Prostate gland (tissue), 2 donors: ENCODE measurements around the gene HOXA4. TPM values are rescaled to one million over a fixed set of nuclear protein-coding genes. Genes with fewer than 3 reads are reported as not detected.

ENCODE experiments used
- DNase-seq: peaks from one replicate; pipeline ENCODE4 v3.0.0-alpha.2; 2019; ENCODE audit warnings: low spot score
- H3K27ac ChIP-seq, 2 donors: fragments of 200-600 bp; sonication (generic); 2 replicates each; pipeline ENCODE4 v1.5.1; 2017 to 2019
- H3K27me3 ChIP-seq: fragments of 200-600 bp; sonication (generic); replicated peaks from 2 replicates; pipeline ENCODE4 v1.5.1; 2019; ENCODE audit not compliant: insufficient read depth
- H3K36me3 ChIP-seq, 2 donors: fragments of 200-600 bp; sonication (generic); 1 replicate in 1 of 2; 2 replicates in 1 of 2; pipeline versions ENCODE4 v1.5.1 to v1.8.1; 2017 to 2019
- H3K4me1 ChIP-seq: fragments of 200-600 bp; sonication (generic); replicated peaks from 2 replicates; pipeline ENCODE4 v1.5.1; 2019
- H3K4me3 ChIP-seq, 2 donors: fragments of 200-600 bp; sonication (generic); 2 replicates each; pipeline ENCODE4 v1.5.1; 2017 to 2019
- H3K9me3 ChIP-seq: fragments of 200-600 bp; sonication (generic); 2 replicates; pipeline ENCODE4 v1.5.1; 2017
- POLR2A ChIP-seq: fragments of 450-650 bp; IDR thresholded peaks from one replicate; pipeline ENCODE4 v1.6.1; 2016; ENCODE audit warnings: antibody characterized with exemption, mild to moderate bottlenecking
- POLR2AphosphoS5 ChIP-seq: sonication (generic); formaldehyde crosslinking; IDR thresholded peaks from one replicate; pipeline ENCODE4 v1.6.1; 2017; ENCODE audit warnings: antibody characterized with exemption
- WGBS: methylation state at CpG from one replicate; pipeline ENCODE4 v1.1.5; 2018; 5-methylcytosine and 5-hydroxymethylcytosine counted together
- intact Hi-C: fragments of 100-400 bp; cut with DNase I; formaldehyde crosslinking; loops from one replicate; pipeline ENCODE4 v1.14.2; 2022
- total RNA-seq, 2 donors: library from RNA; depleted of rRNA; stranded (reverse); fragments of >200 nt; gene quantifications; one replicate each; pipeline ENCODE4 v1.1.0, GENCODE V29; 2016
- TF ChIP-seq, protein P1 (sequence below), 4 experiments: fragments of 200-600 bp in 2 of 4; fragments of 450-650 bp in 2 of 4; sonication (generic) in 2 of 4; IDR thresholded peaks; 1 replicate in 3 of 4; 2 replicates in 1 of 4; pipeline ENCODE4 v1.5.1; 2016 to 2019; ENCODE audit warnings: antibody characterized with exemption in 4 of 4, mild to moderate bottlenecking in 2 of 4, moderate library complexity in 2 of 4

Gene HOXA4
- total RNA-seq, 2 donors from 2014 or later = 1.4 to 1.8 TPM

DNA sequence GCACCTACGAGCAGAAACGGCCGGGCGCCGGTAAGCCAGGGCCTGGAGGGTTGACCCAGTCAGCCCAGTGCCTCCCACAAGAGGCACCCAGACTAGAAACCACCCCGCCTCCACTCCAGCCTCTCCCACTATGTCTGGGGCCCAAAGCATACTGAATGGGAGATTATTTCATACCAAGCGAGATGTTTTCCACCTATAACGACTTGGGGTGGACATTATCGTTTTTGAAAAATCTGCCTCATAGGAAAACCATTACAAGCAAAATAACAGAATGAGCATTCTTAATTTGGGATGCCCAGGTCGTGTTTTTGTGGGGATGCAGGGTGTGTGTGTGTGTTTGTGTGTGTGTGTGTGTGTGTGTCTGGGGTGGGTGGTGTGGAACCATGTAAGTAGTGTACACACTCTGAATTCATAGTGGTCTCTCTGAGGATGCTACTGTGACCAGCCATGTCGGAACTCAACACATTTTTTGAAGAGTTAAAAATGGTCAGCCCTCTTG lies 15.4 kb upstream of the HOXA4 start:
- no peaks in the 10 kb centered on the region for H3K27me3 ChIP-seq
- intact Hi-C loops = no loop called here
- WGBS = 92% methylated on average over 11 of the region's 11 CpGs

DNA sequence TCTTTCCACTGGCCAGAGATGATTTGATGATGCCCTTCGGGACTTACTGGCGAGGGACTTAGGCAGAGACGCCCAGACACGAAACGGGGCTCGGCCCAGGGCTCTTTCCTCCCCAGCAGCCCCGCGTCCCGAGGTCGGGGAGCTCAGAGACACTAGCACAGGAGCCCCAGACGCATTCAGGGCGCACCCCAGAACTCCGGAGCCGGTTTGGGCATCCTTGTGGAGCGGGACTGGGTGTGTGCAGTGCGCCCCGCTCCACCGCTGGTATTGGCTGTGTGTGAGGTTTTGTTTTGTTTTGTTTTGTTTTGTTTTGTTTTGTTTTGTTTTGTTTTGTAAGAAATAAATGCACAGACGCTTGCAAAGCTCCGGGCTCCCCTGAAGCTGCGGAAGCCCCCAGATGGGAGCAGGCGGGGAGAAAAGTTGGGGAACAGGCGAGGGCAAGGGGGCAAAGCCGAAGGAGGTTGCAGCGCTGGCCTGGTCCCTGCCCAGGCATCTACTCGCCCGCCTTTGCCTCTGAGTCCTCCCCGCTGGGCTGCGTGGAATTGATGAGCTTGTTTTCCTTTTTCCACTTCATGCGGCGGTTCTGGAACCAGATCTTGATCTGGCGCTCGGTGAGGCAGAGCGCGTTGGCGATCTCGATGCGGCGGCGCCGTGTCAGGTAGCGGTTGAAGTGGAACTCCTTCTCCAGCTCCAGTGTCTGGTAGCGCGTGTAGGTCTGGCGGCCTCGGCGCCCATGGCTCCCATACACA lies 14.8 kb upstream of the HOXA4 start:
- peak overlapping the region in 1 of 2 donors; percentile 2 for H3K4me3 ChIP-seq
- 84% methylated on average over 47 of the region's 47 CpGs for WGBS
- intact Hi-C loops = no loop called here
- DNase-seq = no peak
- TF ChIP-seq POLR2A = no peak
- peak overlapping the region in 1 of 2 donors; percentile 39 for H3K27ac ChIP-seq
- H3K27me3 ChIP-seq = no peaks in the 10 kb centered on the region
- H3K36me3 ChIP-seq = no peaks in the 10 kb centered on the region
- H3K4me1 ChIP-seq = peaks cover 4% of the 10 kb centered on the region
- no peaks in the 10 kb centered on the region for H3K9me3 ChIP-seq

More for the DNA sequence above, 15.4 kb upstream of the HOXA4 start:
- Histone ChIP-seq H3K4me3 (no peak overlapping the region), H3K27ac (no peak overlapping the region), H3K9me3 (no peaks in the 10 kb centered on the region), H3K36me3 (no peaks in the 10 kb centered on the region), H3K4me1 (peaks cover 4% of the 10 kb centered on the region)
- no peak for DNase-seq
- TF ChIP-seq, protein P1, sequence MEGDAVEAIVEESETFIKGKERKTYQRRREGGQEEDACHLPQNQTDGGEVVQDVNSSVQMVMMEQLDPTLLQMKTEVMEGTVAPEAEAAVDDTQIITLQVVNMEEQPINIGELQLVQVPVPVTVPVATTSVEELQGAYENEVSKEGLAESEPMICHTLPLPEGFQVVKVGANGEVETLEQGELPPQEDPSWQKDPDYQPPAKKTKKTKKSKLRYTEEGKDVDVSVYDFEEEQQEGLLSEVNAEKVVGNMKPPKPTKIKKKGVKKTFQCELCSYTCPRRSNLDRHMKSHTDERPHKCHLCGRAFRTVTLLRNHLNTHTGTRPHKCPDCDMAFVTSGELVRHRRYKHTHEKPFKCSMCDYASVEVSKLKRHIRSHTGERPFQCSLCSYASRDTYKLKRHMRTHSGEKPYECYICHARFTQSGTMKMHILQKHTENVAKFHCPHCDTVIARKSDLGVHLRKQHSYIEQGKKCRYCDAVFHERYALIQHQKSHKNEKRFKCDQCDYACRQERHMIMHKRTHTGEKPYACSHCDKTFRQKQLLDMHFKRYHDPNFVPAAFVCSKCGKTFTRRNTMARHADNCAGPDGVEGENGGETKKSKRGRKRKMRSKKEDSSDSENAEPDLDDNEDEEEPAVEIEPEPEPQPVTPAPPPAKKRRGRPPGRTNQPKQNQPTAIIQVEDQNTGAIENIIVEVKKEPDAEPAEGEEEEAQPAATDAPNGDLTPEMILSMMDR (IDR thresholded peaks at IDR 0.05) = no peak
- TF ChIP-seq POLR2AphosphoS5 (no peak), POLR2A (no peak)

DNA sequence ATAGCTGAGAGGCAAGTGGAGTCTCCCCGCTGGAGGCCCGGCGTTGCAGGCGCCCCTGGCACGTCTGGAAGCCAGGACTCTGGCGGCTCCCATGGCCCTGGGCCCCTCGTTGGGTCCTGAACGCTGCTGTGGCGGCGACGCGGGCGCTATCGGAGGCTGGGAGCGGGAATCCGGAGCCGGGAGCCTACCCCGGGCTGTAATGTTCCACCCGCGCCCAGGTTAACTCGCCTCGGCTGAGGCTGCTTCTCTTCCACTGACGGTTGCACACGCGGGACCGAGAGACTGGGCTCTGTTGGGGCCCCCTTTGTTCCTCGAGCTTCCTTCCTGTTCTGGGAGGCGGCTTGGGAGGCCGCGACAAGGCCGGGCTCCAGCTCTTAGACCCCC lies 14.2 kb upstream of the HOXA4 start:
- intact Hi-C loops = no loop called here
- Histone ChIP-seq H3K36me3 (no peaks in the 10 kb centered on the region), H3K9me3 (no peaks in the 10 kb centered on the region), H3K27ac (peak overlapping the region in 1 of 2 donors; percentile 39), H3K27me3 (no peaks in the 10 kb centered on the region), H3K4me1 (peaks cover 4% of the 10 kb centered on the region), H3K4me3 (peak overlapping the region in 1 of 2 donors; percentile 2)
- TF ChIP-seq POLR2AphosphoS5 (no peak), POLR2A (no peak)
- TF ChIP-seq, protein P1 (IDR thresholded peaks at IDR 0.05) = no peak
- no peak for DNase-seq
- WGBS = 84% methylated on average over 31 of the region's 31 CpGs

DNA sequence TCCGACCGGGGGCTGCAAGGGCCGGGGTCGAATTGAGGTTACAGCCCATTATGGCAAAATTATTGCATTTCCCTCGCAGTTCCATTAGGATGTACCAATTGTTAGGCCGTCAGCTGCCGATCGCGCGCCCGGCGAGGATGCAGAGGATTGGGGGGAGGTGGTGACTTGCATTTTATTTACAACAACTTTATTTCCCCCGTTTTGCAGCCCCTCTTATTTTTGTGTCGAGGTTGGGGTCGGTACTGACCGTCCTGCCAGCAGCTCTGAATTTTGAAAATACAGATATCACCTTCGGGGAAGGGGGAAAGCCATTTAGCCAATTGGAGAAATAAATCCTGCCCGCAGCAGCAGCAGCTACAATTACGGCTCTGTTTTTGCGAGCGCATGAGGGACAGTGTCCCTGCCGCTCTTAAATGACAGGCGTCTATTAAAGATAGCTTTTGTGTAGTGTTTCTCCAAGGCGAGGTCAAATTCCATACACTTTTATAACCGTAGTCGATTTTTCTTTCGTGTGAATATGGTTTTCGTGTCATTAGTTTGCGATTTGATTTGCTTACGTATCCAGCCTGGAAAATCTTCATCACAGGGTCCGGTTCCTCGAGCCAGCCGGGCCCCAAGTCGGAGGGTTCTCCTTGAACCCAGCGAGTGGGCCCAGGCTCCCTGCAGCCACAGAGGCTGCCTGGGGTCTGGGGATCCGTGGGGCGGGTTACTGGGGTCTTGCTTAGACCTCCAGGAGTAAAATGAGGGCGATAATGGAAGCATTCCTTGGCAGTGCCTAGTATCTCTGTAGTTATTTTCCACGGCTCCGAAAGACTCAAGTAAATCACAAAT lies 13.6 kb upstream of the HOXA4 start:
- Histone ChIP-seq H3K27ac (peak overlapping the region in 1 of 2 donors; percentile 39), H3K36me3 (no peaks in the 10 kb centered on the region), H3K9me3 (no peaks in the 10 kb centered on the region), H3K4me1 (no peaks in the 10 kb centered on the region), H3K4me3 (peak overlapping the region in 1 of 2 donors; percentile 40), H3K27me3 (no peaks in the 10 kb centered on the region)
- WGBS = 61% methylated on average over 40 of the region's 40 CpGs
- TF ChIP-seq, protein P1 (IDR thresholded peaks at IDR 0.05) = peak in 1 of 4 experiments; percentile 29
- TF ChIP-seq POLR2AphosphoS5 = no peak
- intact Hi-C loops = no loop called here
- no peak for DNase-seq
